D721Med (cell line): Measurements from ENCODE around the gene AP1S3.

Source experiments
- DNase-seq: peaks from one replicate; pipeline ENCODE4 v3.0.0; 2011; ENCODE audit warnings: low spot score; ENCODE audit not compliant: insufficient read length
- FAIRE-seq: peaks from 2 replicates; lab custom pipeline; 2011; peaks lifted over from hg19 to GRCh38; lab: Jason Lieb, UNC
- CTCF ChIP-seq: IDR thresholded peaks from 2 replicates; pipeline ENCODE4 v1.5.1; 2012; ENCODE audit warnings: mild to moderate bottlenecking, control low read depth; ENCODE audit not compliant: insufficient read depth; ENCODE audit errors: missing control alignments

AP1S3 gene

DNA sequence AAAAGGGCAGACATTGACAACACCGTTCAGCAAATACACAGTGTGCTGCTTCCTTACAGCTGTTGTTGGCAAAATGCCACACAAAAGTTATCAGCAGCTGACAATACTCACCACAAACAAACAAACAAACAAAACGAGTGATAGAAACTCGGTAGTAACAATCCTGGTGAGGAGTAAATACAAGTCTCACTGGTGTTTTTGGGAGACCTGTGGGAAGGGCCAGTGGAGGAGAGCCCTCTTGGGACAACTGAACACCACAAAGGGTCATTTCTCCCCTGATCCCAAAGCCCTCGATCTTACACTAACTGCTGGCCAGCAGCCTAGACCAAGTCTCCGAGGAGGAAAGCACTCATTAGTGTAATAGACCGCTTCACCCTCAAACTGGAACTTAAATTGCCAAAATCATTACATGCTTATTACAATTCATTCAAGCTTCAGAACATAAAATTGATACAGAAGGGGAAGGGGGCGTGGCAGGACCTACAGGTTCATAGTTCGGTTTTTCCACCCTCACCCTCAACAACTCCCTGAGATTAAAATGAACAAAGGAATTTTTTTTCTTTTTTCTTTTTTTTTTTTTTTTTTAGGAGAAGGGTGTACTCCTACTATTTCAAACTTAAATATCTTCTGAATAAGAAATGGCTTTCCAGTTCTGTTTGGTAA, 5.0 kb downstream of the AP1S3 start:
- TF ChIP-seq CTCF = no peak
- DNase-seq (no peak), FAIRE-seq (no peak)

DNA sequence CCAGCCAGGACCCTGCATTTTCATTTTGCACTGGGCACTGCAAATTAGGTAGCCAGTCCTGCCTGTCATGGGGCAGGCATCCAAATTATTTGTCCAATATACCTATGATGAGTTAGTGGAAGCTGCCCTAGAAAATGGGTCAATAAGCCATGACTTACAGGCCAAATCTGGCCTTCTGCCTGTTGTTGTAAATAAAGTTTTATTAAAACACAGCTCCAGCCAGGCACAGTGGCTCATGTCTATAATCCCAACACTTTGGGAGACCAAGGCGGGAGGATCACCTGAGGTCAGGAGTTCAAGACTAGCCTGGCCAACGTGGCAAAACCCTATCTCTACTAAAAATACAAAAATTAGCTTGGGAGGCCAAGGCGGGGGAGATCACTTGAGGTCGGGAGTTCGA, 8.3 kb downstream of the AP1S3 start:
- no peak for TF ChIP-seq CTCF
- DNase-seq (no peak), FAIRE-seq (no peak)

DNA sequence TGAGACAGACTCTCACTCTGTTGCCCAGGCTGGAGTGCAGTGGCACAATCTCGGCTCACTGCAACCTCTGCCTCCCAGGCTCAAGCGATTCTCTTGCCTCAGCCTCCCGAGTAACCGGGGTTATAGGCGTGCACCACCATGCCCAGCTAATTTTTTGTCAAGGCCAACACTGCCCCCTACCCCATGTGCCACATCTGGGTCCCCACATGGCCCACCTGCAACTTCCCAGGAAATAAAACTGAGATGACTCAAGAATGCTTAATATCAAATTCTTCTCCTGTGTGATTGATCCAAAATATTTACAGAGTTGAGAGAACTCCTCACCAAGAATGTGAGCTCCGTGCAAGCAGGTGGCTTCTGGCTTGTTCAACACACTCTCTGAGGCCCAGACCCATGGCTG, 9.1 kb downstream of the AP1S3 start:
- DNase-seq = no peak
- no peak for FAIRE-seq
- TF ChIP-seq CTCF = no peak

- FAIRE-seq = no peak
- DNase-seq = no peak
- no peak for TF ChIP-seq CTCF
Measured at GRCh38 chr2:223826995-223827394, 10.4 kb downstream of the AP1S3 start.

- DNase-seq (no peak), FAIRE-seq (no peak)
- TF ChIP-seq CTCF = no peak
Measured at GRCh38 chr2:223824301-223824700, 13.1 kb downstream of the AP1S3 start.

GRCh38 chr2:223822818-223823217, 14.6 kb downstream of the AP1S3 start:
- no peak for TF ChIP-seq CTCF

DNA sequence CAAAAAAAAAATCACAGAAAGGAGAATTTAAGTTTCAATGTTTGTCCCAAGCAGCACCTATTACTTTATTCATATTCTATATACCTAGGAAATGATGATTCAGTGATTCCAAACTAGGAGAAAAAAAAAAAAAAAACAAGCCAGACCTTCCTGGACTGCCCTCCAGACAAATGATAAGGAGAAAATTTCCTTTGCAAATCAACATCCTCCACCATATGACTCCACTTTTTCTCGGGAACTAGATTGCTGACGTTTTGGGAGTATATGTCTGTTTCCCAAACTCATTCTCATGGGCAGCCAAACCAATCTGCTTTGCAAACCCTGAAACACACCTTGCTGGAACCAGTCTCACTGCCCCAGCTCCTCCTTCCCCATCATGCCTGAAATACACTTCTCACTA, 16.8 kb downstream of the AP1S3 start:
- no peak for TF ChIP-seq CTCF
- FAIRE-seq = no peak
- no peak for DNase-seq

More at GRCh38 chr2:223822818-223823217, 14.6 kb downstream of the AP1S3 start:
- DNase-seq = no peak
- no peak for FAIRE-seq
